T-cell (primary cell): ENCODE data around the gene UBAC2. TPM values are rescaled to one million over a fixed set of nuclear protein-coding genes. Genes with fewer than 3 reads are reported as not detected.

Source experiments
- ATAC-seq, 4 experiments: fragments of 200-7000 bp in 3 of 4; fragments of 150-1000 bp in 1 of 4; cut with Tn5 transposase; replicated peaks in 1 of 4; 1 replicate in 3 of 4; 2 replicates in 1 of 4; pipeline ENCODE4 v1.10.0; 2021; ENCODE audit warnings: moderate library complexity in 3 of 4, mild to moderate bottlenecking in 2 of 4, moderate number of reproducible peaks in 1 of 4
- CTCF ChIA-PET, 2 donors: fragments of 300-600 bp; sonication (Branson Sonifier 250); formaldehyde crosslinking; loops; one replicate each; lab custom pipeline; 2022; ENCODE audit warnings: antibody characterized with exemption in 2 of 2; lab: Charles Lee
- POLR2A ChIA-PET, 2 donors: fragments of 300-600 bp; sonication (Branson Sonifier 250); formaldehyde crosslinking; loops; one replicate each; lab custom pipeline; 2022; ENCODE audit warnings: antibody characterized with exemption in 2 of 2; lab: Charles Lee
- DNase-seq, 35 experiments: peaks; one replicate each; pipeline versions ENCODE4 v3.0.0 to v3.0.0-alpha.2; 2013 to 2023
- H3K27ac ChIP-seq: one replicate; pipeline ENCODE4 v1.5.1; 2013; ENCODE audit warnings: low read length
- H3K27me3 ChIP-seq, 2 experiments: replicated peaks in 1 of 2; 1 replicate in 1 of 2; 2 replicates in 1 of 2; pipeline versions ENCODE4 v1.6.1 to v1.7.0; 2013; ENCODE audit warnings: low read length in 1 of 2, mixed read lengths in 1 of 2; ENCODE audit not compliant: control insufficient read depth in 2 of 2, insufficient read depth in 2 of 2; ENCODE audit errors: extremely low read depth in 1 of 2
- H3K36me3 ChIP-seq, 2 donors: 1 replicate in 1 of 2; 2 replicates in 1 of 2; pipeline versions ENCODE4 v1.6.1 to v1.7.0; 2013; ENCODE audit warnings: low read length in 1 of 2; ENCODE audit not compliant: control insufficient read depth in 2 of 2, insufficient read depth in 1 of 2; ENCODE audit errors: extremely low read depth in 1 of 2
- H3K4me1 ChIP-seq, 2 experiments: 1 replicate in 1 of 2; 2 replicates in 1 of 2; pipeline versions ENCODE4 v1.6.1 to v1.7.0; 2013; ENCODE audit warnings: low read length in 2 of 2, mixed read lengths in 1 of 2; ENCODE audit not compliant: insufficient read depth in 2 of 2, control insufficient read depth in 1 of 2; ENCODE audit errors: extremely low read depth in 1 of 2
- H3K4me3 ChIP-seq, 2 donors: 1 replicate in 1 of 2; 2 replicates in 1 of 2; pipeline versions ENCODE4 v1.5.1 to v1.7.0; 2013; ENCODE audit warnings: mild to moderate bottlenecking in 2 of 2, low read length in 1 of 2, moderate library complexity in 1 of 2; ENCODE audit not compliant: control insufficient read depth in 1 of 2; ENCODE audit errors: extremely low read depth in 1 of 2
- H3K9me3 ChIP-seq: 2 replicates; pipeline ENCODE4 v1.7.0; 2013
- H3K27ac Mint-ChIP-seq, 2 donors: one replicate each; pipeline ENCODE4 v1.8.0; 2020 to 2021; ENCODE audit warnings: mild to moderate bottlenecking in 2 of 2, mixed read lengths in 2 of 2
- H3K27me3 Mint-ChIP-seq, 2 donors: one replicate each; pipeline ENCODE4 v1.8.0; 2021 to 2022; ENCODE audit warnings: mixed read lengths in 2 of 2
- H3K36me3 Mint-ChIP-seq: one replicate; pipeline ENCODE4 v1.8.0; 2021; ENCODE audit warnings: mixed read lengths
- H3K4me1 Mint-ChIP-seq, 3 donors: one replicate each; pipeline ENCODE4 v1.8.0; 2020 to 2022; ENCODE audit warnings: mixed read lengths in 3 of 3, mild to moderate bottlenecking in 1 of 3
- H3K4me3 Mint-ChIP-seq, 3 donors: one replicate each; pipeline ENCODE4 v1.8.0; 2020 to 2022; ENCODE audit warnings: mild to moderate bottlenecking in 3 of 3, mixed read lengths in 3 of 3, moderate library complexity in 3 of 3
- H3K9me3 Mint-ChIP-seq, 3 donors: one replicate each; pipeline ENCODE4 v1.8.0; 2020 to 2022; ENCODE audit warnings: mixed read lengths in 3 of 3
- WGBS: methylation state at CpG from one replicate; pipeline ENCODE4 v1.1.5; 2013; ENCODE audit warnings: missing lambda C conversion rate; ENCODE audit not compliant: insufficient coverage; 5-methylcytosine and 5-hydroxymethylcytosine counted together
- total RNA-seq, 35 experiments: library from RNA in 6 of 35; stranded (reverse) in 6 of 35; fragments of 120-200 nt in 1 of 35; gene quantifications; one replicate each; pipeline versions ENCODE4 v1.2.1 to v1.2.4 and lab custom pipeline; 2013 to 2026

UBAC2 gene
- total RNA-seq, 5 donors from 2014 or later (not counting 1 experiment from before 2014, with no cell fraction given) = 83.3 to 99.3 (median 84.9) TPM

- Histone ChIP-seq H3K36me3 (peaks cover 3 to 26% of the 10 kb centered on the region in 2 donors), H3K4me1 (peaks cover 14 to 17% of the 10 kb centered on the region in 2 experiments), H3K27ac (no peak overlapping the region), H3K4me3 (no peak overlapping the region), H3K27me3 (no peaks in the 10 kb centered on the region), H3K9me3 (no peaks in the 10 kb centered on the region)
- Mint-ChIP-seq H3K9me3 (no peaks in the 10 kb centered on the region), H3K4me3 (no peak overlapping the region), H3K27ac (peak overlapping the region in 1 of 2 donors; percentile 25), H3K4me1 (peaks cover 68 to 73% (median 73%) of the 10 kb centered on the region in 3 donors), H3K27me3 (no peaks in the 10 kb centered on the region), H3K36me3 (peaks cover 64% of the 10 kb centered on the region)
- WGBS = no CpG with 5 or more reads among the region's 3 CpGs
- ATAC-seq (no peak), DNase-seq (no peak)
- ChIA-PET POLR2A (interaction anchor here (0.6 to 1.0 kb wide), 7 partner anchors 10 to 215 kb away, joined by 3 to 17 read pairs (median 4); no protein-coding TSS in a partner anchor), CTCF (interaction anchor here (0.6 to 1.4 kb wide), 7 partner anchors 9 to 68 kb away, joined by 3 to 5 read pairs (median 3); no protein-coding TSS in a partner anchor)
Observed at GRCh38 chr13:99334221-99334620, 133.6 kb downstream of the UBAC2 start.

GRCh38 chr13:99335087-99335486 lies 134.4 kb downstream of the UBAC2 start:
- Mint-ChIP-seq H3K4me1 (peaks cover 66 to 76% (median 73%) of the 10 kb centered on the region in 3 donors), H3K9me3 (no peaks in the 10 kb centered on the region), H3K4me3 (no peak overlapping the region), H3K27ac (peak overlapping the region; percentile 74 to 87), H3K36me3 (peaks cover 56% of the 10 kb centered on the region), H3K27me3 (no peaks in the 10 kb centered on the region)
- peaks cover 4 to 19% of the 10 kb centered on the region in 2 donors for H3K36me3 ChIP-seq
- CTCF ChIA-PET = interaction anchor here (1.0 to 1.4 kb wide), 7 partner anchors 13 to 69 kb away, joined by 3 to 5 read pairs (median 3); no protein-coding TSS in a partner anchor
- no peaks in the 10 kb centered on the region for H3K9me3 ChIP-seq
- POLR2A ChIA-PET = interaction anchor here (0.7 to 1.1 kb wide), 2 partner anchors 64 to 178 kb away, joined by 3 to 4 read pairs; no protein-coding TSS in a partner anchor
- ATAC-seq = no peak
- no peaks in the 10 kb centered on the region for H3K27me3 ChIP-seq
- H3K4me1 ChIP-seq = peaks cover 20 to 21% of the 10 kb centered on the region in 2 experiments
- no peak overlapping the region for H3K27ac ChIP-seq
- WGBS = no CpG with 5 or more reads among the region's 2 CpGs
- DNase-seq = no peak
- no peak overlapping the region for H3K4me3 ChIP-seq

GRCh38 chr13:99335603-99336002 lies 134.9 kb downstream of the UBAC2 start:
- 100% methylated on average over 2 of the region's 4 CpGs for WGBS
- ChIA-PET POLR2A (interaction anchor here (0.6 to 1.1 kb wide), 3 partner anchors 10 to 178 kb away, joined by 3 to 6 read pairs (median 3); no protein-coding TSS in a partner anchor), CTCF (interaction anchor here (0.6 to 1.2 kb wide), 6 partner anchors 16 to 498 kb away, joined by 3 to 5 read pairs (median 3); no protein-coding TSS in a partner anchor)
- H3K36me3 ChIP-seq = peaks cover 8 to 23% of the 10 kb centered on the region in 2 donors
- no peak overlapping the region for H3K4me3 ChIP-seq
- Mint-ChIP-seq H3K4me1 (peaks cover 71 to 81% (median 78%) of the 10 kb centered on the region in 3 donors), H3K4me3 (no peak overlapping the region), H3K27ac (peak overlapping the region; percentile 74 to 87), H3K9me3 (no peaks in the 10 kb centered on the region), H3K27me3 (no peaks in the 10 kb centered on the region), H3K36me3 (peaks cover 57% of the 10 kb centered on the region)
- H3K9me3 ChIP-seq = no peaks in the 10 kb centered on the region
- no peak for ATAC-seq
- H3K4me1 ChIP-seq = peaks cover 23 to 24% of the 10 kb centered on the region in 2 experiments
- DNase-seq = no peak
- H3K27ac ChIP-seq = no peak overlapping the region
- no peaks in the 10 kb centered on the region for H3K27me3 ChIP-seq

- POLR2A ChIA-PET = interaction anchor here (0.6 to 1.1 kb wide), 4 partner anchors 8 to 43 kb away, joined by 3 to 6 read pairs (median 4); no protein-coding TSS in a partner anchor
- CTCF ChIA-PET = interaction anchor here in 1 of 2 donors (0.6 to 2.7 kb wide), 7 partner anchors 13 to 96 kb away, joined by 3 to 17 read pairs (median 4); no protein-coding TSS in a partner anchor
Observed at GRCh38 chr13:99339230-99339721, 138.6 kb downstream of the UBAC2 start.

GRCh38 chr13:99339736-99340397 lies 139.2 kb downstream of the UBAC2 start:
- Histone ChIP-seq H3K4me1 (peaks cover 24 to 55% of the 10 kb centered on the region in 2 experiments), H3K27ac (peak overlapping the region; percentile 53), H3K36me3 (peaks cover 17 to 55% of the 10 kb centered on the region in 2 donors), H3K4me3 (peak overlapping the region in 1 of 2 donors; percentile 15), H3K27me3 (no peaks in the 10 kb centered on the region), H3K9me3 (no peaks in the 10 kb centered on the region)
- Mint-ChIP-seq H3K4me3 (peak overlapping the region; percentile 67 to 77 (median 73)), H3K36me3 (peaks cover 74% of the 10 kb centered on the region), H3K27ac (peak overlapping the region; percentile 93 to 99), H3K9me3 (no peaks in the 10 kb centered on the region), H3K27me3 (no peaks in the 10 kb centered on the region), H3K4me1 (peaks cover 71 to 90% (median 90%) of the 10 kb centered on the region in 3 donors)
- POLR2A ChIA-PET = interaction anchor here (0.6 to 1.1 kb wide), 6 partner anchors 9 to 96 kb away, joined by 3 to 6 read pairs (median 4); no protein-coding TSS in a partner anchor
- peak; percentile 67 to 82 (median 78) for ATAC-seq
- WGBS = 39% methylated on average over 3 of the region's 8 CpGs
- peak in 31 of 35 experiments; percentile 44 to 83 (median 58) for DNase-seq
- CTCF ChIA-PET = interaction anchor here in 1 of 2 donors (0.6 to 2.7 kb wide), 6 partner anchors 12 to 97 kb away, joined by 3 to 17 read pairs (median 4); no protein-coding TSS in a partner anchor

More at GRCh38 chr13:99339230-99339721, 138.6 kb downstream of the UBAC2 start:
- Histone ChIP-seq H3K4me1 (peaks cover 24 to 50% of the 10 kb centered on the region in 2 experiments), H3K36me3 (peaks cover 17 to 51% of the 10 kb centered on the region in 2 donors), H3K9me3 (no peaks in the 10 kb centered on the region), H3K27ac (peak overlapping the region; percentile 53), H3K27me3 (no peaks in the 10 kb centered on the region), H3K4me3 (no peak overlapping the region)
- Mint-ChIP-seq H3K4me1 (peaks cover 71 to 90% (median 90%) of the 10 kb centered on the region in 3 donors), H3K4me3 (peak overlapping the region in 1 of 3 donors; percentile 67), H3K9me3 (no peaks in the 10 kb centered on the region), H3K36me3 (peaks cover 68% of the 10 kb centered on the region), H3K27me3 (no peaks in the 10 kb centered on the region), H3K27ac (peak overlapping the region; percentile 93 to 99)
- no peak for ATAC-seq
- no peak for DNase-seq
- WGBS = 100% methylated on average over 3 of the region's 5 CpGs
